Erythroblast (primary cell): ENCODE measurements around the gene ANO10.

Experiments
- GATA1 ChIP-seq: IDR thresholded peaks from 2 replicates; pipeline ENCODE4 v1.6.1; 2011; ENCODE audit warnings: low read depth, mild to moderate bottlenecking, control low read depth, low read length, moderate library complexity
- POLR2A ChIP-seq: IDR thresholded peaks from 2 replicates; pipeline ENCODE4 v1.6.1; 2011; ENCODE audit warnings: mild to moderate bottlenecking, low read length

DNA sequence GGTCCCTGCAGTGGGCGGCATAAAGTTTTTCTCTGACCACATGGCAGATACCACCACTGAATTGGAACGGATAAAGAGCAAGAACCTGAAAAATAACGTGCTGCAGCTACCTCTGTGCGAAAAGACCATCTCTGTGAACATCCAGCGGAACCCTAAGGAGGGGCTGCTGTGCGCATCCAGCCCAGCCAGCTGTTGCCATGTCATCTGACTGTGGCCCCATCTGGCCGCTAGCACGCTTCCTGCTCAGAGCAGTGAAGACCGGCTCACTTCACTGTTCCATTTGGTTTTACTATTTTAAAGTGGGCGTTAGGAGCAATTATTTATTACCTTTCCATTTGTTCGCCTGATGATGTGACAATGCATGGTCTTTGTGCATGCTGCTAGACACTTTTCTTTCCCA is 273.5 kb downstream of the ANO10 start:
- no peak for TF ChIP-seq POLR2A
- no peak for TF ChIP-seq GATA1
